ENCODE results near the gene EP300.
"Not testable (repeated sequence)": the region's sequence is repeated elsewhere in the genome, so short reads cannot be mapped to it uniquely, and the experiment has no call there.

Gene EP300

GRCh38 chr22:41092023-41092817 is at the start of gene EP300:
TSS of gene EP300 (plus strand) at chr22:41092592. CDS start at chr22:41093005, 413 bp downstream.
- peak within 1 kb of the TSS; percentile 98 for H3K27ac Mint-ChIP-seq
- peaks cover 3% of the 10 kb centered on the region for H3K36me3 Mint-ChIP-seq
- peak within 1 kb of the TSS; percentile 99 for H3K4me3 Mint-ChIP-seq
- H3K4me1 Mint-ChIP-seq (ENCODE audit: low read depth): peaks cover 38% of the 10 kb centered on the region
- H3K27me3 Mint-ChIP-seq: no peaks in the 10 kb centered on the region
- H3K9me3 Mint-ChIP-seq (ENCODE audit: low read depth): no peaks in the 10 kb centered on the region

GRCh38 chr22:41043722-41044121 is 48.7 kb upstream of the EP300 start:
- no peaks in the 10 kb centered on the region for H3K9me3 Mint-ChIP-seq (ENCODE audit: low read depth)
- H3K4me3 Mint-ChIP-seq: no peak overlapping the region
- no peaks in the 10 kb centered on the region for H3K36me3 Mint-ChIP-seq
- H3K4me1 Mint-ChIP-seq (ENCODE audit: low read depth): no peaks in the 10 kb centered on the region
- peaks cover 2% of the 10 kb centered on the region for H3K27me3 Mint-ChIP-seq
- no peak overlapping the region for H3K27ac Mint-ChIP-seq

GRCh38 chr22:41045575-41045974 is 46.8 kb upstream of the EP300 start:
- not testable (repeated sequence) for H3K4me1 Mint-ChIP-seq (ENCODE audit: low read depth); H3K9me3 Mint-ChIP-seq (ENCODE audit: low read depth); H3K36me3 Mint-ChIP-seq; H3K4me3 Mint-ChIP-seq; H3K27me3 Mint-ChIP-seq; H3K27ac Mint-ChIP-seq

- H3K9me3 Mint-ChIP-seq (ENCODE audit: low read depth): no peaks in the 10 kb centered on the region
- H3K27ac Mint-ChIP-seq: no peak overlapping the region
- no peaks in the 10 kb centered on the region for H3K36me3 Mint-ChIP-seq
- no peaks in the 10 kb centered on the region for H3K27me3 Mint-ChIP-seq
- H3K4me3 Mint-ChIP-seq: no peak overlapping the region
- H3K4me1 Mint-ChIP-seq (ENCODE audit: low read depth): no peaks in the 10 kb centered on the region
Measured at GRCh38 chr22:41047801-41048211, 44.6 kb upstream of the EP300 start.

GRCh38 chr22:41048345-41048744 is 44.0 kb upstream of the EP300 start:
- not testable (repeated sequence) for H3K9me3 Mint-ChIP-seq (ENCODE audit: low read depth); H3K27ac Mint-ChIP-seq; H3K27me3 Mint-ChIP-seq; H3K4me3 Mint-ChIP-seq; H3K36me3 Mint-ChIP-seq; H3K4me1 Mint-ChIP-seq (ENCODE audit: low read depth)

GRCh38 chr22:41048791-41049717 is 43.3 kb upstream of the EP300 start:
- Mint-ChIP-seq H3K27me3 (no peaks in the 10 kb centered on the region), H3K27ac (no peak overlapping the region), H3K36me3 (no peaks in the 10 kb centered on the region), H3K9me3 (ENCODE audit: low read depth) (no peaks in the 10 kb centered on the region), H3K4me3 (no peak overlapping the region), H3K4me1 (ENCODE audit: low read depth) (peaks cover 2% of the 10 kb centered on the region)

GRCh38 chr22:41049795-41050194 is 42.6 kb upstream of the EP300 start:
- H3K4me1 Mint-ChIP-seq (ENCODE audit: low read depth); H3K36me3 Mint-ChIP-seq; H3K4me3 Mint-ChIP-seq; H3K9me3 Mint-ChIP-seq (ENCODE audit: low read depth); H3K27ac Mint-ChIP-seq; H3K27me3 Mint-ChIP-seq: not testable (repeated sequence)

DNA sequence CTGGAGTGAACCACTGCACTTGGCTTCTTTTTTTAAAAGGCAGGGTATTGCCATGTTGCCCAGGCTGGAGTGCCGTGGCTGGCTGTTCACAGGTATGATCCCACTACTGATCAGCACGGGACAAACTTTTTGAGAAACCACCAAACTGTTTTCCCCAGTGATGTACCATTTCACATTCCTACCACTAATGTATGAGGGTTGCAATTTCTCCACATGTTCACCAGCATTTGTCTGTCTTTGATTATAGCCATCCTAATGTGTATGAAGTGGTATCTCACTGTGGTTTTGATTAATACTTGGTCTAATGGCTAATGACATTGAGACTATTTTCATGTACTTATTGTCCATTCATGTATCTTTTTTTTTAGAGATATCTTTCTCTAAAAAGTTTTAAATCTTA is 41.5 kb upstream of the EP300 start:
- Mint-ChIP-seq H3K9me3 (ENCODE audit: low read depth) (no peaks in the 10 kb centered on the region), H3K27me3 (no peaks in the 10 kb centered on the region), H3K4me1 (ENCODE audit: low read depth) (peaks cover 2% of the 10 kb centered on the region), H3K4me3 (no peak overlapping the region), H3K27ac (no peak overlapping the region), H3K36me3 (no peaks in the 10 kb centered on the region)

GRCh38 chr22:41052661-41053490 is 39.5 kb upstream of the EP300 start:
- H3K27ac Mint-ChIP-seq: no peak overlapping the region
- H3K36me3 Mint-ChIP-seq: no peaks in the 10 kb centered on the region

DNA sequence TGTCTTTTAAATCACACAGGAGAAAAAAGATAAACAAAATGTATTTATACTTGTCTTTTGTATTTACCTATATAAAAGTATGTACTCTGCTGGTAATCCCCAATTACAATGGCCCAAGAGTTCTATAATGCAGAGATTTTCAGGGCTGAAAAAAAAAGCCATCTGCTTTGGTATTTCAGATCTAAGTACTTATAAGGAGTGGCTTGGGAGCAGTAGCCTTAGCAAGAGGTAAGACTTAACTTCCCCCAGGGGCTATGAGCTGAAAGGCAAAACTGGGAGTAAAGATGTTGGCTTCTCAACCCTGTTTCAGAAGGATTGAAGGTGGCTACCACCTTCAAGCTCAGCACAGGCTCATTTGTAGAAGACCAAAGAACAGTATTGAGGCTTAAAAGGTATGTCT is 35.3 kb upstream of the EP300 start:
- Mint-ChIP-seq H3K9me3 (ENCODE audit: low read depth) (no peaks in the 10 kb centered on the region), H3K4me3 (no peak overlapping the region), H3K36me3 (no peaks in the 10 kb centered on the region), H3K27ac (no peak overlapping the region), H3K4me1 (ENCODE audit: low read depth) (peaks cover 2% of the 10 kb centered on the region), H3K27me3 (no peaks in the 10 kb centered on the region)

More at GRCh38 chr22:41052661-41053490, 39.5 kb upstream of the EP300 start:
- Mint-ChIP-seq H3K9me3 (ENCODE audit: low read depth) (no peaks in the 10 kb centered on the region), H3K4me1 (ENCODE audit: low read depth) (peaks cover 2% of the 10 kb centered on the region), H3K4me3 (no peak overlapping the region), H3K27me3 (no peaks in the 10 kb centered on the region)

DNA sequence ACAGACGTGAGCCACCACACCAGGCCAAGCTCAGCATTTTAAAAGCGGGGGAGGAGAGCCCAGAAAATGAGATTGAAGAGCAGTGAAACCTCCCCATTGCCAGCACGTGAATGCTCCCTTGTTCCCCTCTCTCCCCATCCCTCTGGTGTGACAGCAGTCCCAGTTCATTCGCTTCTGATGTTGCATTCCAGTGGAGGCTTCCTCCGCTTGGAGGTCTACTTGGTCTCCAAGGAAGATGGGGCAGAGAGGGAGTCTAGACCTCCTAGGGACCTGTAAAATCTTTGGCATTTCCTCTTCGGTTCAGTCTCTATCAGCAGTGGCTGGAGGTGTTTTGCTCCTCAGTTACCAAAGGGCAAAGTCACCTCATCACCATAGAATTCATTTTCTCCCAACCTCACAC is 30.2 kb upstream of the EP300 start:
- H3K27ac Mint-ChIP-seq: no peak overlapping the region
- no peaks in the 10 kb centered on the region for H3K4me1 Mint-ChIP-seq (ENCODE audit: low read depth)
- H3K4me3 Mint-ChIP-seq: no peak overlapping the region
- H3K36me3 Mint-ChIP-seq: no peaks in the 10 kb centered on the region
- H3K27me3 Mint-ChIP-seq: no peaks in the 10 kb centered on the region
- H3K9me3 Mint-ChIP-seq (ENCODE audit: low read depth): no peaks in the 10 kb centered on the region

GRCh38 chr22:41064326-41064725 is 28.1 kb upstream of the EP300 start:
- not testable (repeated sequence) for H3K4me3 Mint-ChIP-seq; H3K36me3 Mint-ChIP-seq; H3K4me1 Mint-ChIP-seq (ENCODE audit: low read depth); H3K27me3 Mint-ChIP-seq; H3K27ac Mint-ChIP-seq; H3K9me3 Mint-ChIP-seq (ENCODE audit: low read depth)

GRCh38 chr22:41066341-41066740 is 26.1 kb upstream of the EP300 start:
- not testable (repeated sequence) for H3K9me3 Mint-ChIP-seq (ENCODE audit: low read depth); H3K27me3 Mint-ChIP-seq; H3K36me3 Mint-ChIP-seq; H3K4me3 Mint-ChIP-seq; H3K4me1 Mint-ChIP-seq (ENCODE audit: low read depth); H3K27ac Mint-ChIP-seq

DNA sequence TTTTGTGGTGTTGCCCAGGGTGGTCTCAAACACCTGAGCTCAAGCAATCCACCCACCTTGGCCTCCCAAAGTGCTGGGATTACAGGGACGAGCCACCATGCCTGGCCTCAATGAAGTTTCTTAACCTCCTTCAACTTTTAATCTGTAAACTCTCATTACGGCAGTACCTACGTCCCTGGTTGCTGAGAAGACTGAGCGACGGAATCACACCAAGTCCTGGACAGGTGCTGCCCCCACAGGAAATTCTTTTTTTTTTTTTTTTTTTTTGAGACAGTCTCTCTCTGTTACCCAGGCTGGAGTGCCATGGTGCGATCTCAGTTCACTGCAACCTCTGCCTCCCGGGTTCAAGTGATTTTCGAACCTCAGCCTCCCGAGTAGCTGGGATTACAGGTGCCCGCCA is 24.4 kb upstream of the EP300 start:
- H3K4me3 Mint-ChIP-seq; H3K4me1 Mint-ChIP-seq (ENCODE audit: low read depth); H3K27me3 Mint-ChIP-seq; H3K9me3 Mint-ChIP-seq (ENCODE audit: low read depth); H3K27ac Mint-ChIP-seq; H3K36me3 Mint-ChIP-seq: not testable (repeated sequence)

Data from activated naive CD8-positive, alpha-beta T cell (primary cell).